Measurements from ENCODE around the gene ATP8A2. TPM values are rescaled to one million over a fixed set of nuclear protein-coding genes. Genes with fewer than 3 reads are reported as not detected.

ATP8A2 gene
- total and polyA plus RNA-seq, 2 of the 8 experiments (the other 6 are each of a cell fraction or from before 2014, with no cell fraction given): 2.4 to 8.3 TPM

DNA sequence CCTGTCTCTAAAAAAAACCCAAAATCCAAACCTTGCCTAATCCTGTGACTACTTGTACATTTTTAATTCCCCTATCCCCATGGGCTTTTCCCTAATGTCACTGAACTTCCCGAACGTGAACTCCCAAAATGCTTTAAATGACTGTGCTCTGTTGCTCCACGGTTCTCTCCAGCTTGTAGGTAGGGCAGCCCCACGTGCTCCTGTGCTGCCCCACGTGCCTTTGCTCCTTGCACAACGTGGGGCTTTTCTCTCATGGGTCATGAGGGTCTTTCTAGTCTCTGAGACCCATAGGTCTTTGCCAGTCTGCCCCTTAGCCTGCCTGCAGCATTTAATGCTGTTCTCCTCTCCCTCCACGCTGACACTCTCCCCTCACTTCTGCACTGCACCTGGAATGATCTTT is 558.0 kb downstream of the ATP8A2 start (continued):
- TF ChIP-seq SUZ12 (IDR thresholded peaks at IDR 0.05; ENCODE audit: low read length) (no peak), SP1 (IDR thresholded peaks at IDR 0.05; ENCODE audit: low read depth, low read length) (no peak)

Data from H1 (cell line).